Measurements from ENCODE around the gene PCSK2. TPM values are rescaled to one million over a fixed set of nuclear protein-coding genes. Genes with fewer than 3 reads are reported as not detected.

Gene PCSK2
- polyA plus RNA-seq, 1 donor from 2014 or later: 27.9 TPM

GRCh38 chr20:17518339-17519052 lies 291.7 kb downstream of the PCSK2 start:
- Histone ChIP-seq H3F3A (ENCODE audit: insufficient read depth, low read length, poor library complexity, severe bottlenecking) (no peaks in the 10 kb centered on the region), H3K27ac (ENCODE audit: low read length) (no peak overlapping the region), H3K36me3 (ENCODE audit: insufficient read depth, low read length) (no peaks in the 10 kb centered on the region), H3K9me2 (ENCODE audit: insufficient read depth, low read length) (no peaks in the 10 kb centered on the region), H3K79me2 (replicated peaks; ENCODE audit: insufficient read depth, low read length) (no peaks in the 10 kb centered on the region), H3K4me2 (ENCODE audit: low read length) (no peak overlapping the region), H3K9me3 (ENCODE audit: low read length) (no peaks in the 10 kb centered on the region), H3K4me3 (ENCODE audit: low read length) (no peak overlapping the region), H3K27me3 (ENCODE audit: insufficient read depth, low read depth, low read length) (no peaks in the 10 kb centered on the region), H4K20me1 (ENCODE audit: insufficient read depth) (no peaks in the 10 kb centered on the region), H2AFZ (ENCODE audit: low read depth, low read length) (no peak overlapping the region), H3K9ac (ENCODE audit: low read length) (no peak overlapping the region)
- TF ChIP-seq, protein P1, sequence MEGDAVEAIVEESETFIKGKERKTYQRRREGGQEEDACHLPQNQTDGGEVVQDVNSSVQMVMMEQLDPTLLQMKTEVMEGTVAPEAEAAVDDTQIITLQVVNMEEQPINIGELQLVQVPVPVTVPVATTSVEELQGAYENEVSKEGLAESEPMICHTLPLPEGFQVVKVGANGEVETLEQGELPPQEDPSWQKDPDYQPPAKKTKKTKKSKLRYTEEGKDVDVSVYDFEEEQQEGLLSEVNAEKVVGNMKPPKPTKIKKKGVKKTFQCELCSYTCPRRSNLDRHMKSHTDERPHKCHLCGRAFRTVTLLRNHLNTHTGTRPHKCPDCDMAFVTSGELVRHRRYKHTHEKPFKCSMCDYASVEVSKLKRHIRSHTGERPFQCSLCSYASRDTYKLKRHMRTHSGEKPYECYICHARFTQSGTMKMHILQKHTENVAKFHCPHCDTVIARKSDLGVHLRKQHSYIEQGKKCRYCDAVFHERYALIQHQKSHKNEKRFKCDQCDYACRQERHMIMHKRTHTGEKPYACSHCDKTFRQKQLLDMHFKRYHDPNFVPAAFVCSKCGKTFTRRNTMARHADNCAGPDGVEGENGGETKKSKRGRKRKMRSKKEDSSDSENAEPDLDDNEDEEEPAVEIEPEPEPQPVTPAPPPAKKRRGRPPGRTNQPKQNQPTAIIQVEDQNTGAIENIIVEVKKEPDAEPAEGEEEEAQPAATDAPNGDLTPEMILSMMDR (IDR thresholded peaks at IDR 0.05; ENCODE audit: poor library complexity, severe bottlenecking): no peak
- TF ChIP-seq EZH2 (IDR thresholded peaks at IDR 0.05; ENCODE audit: borderline replicate concordance, insufficient read depth, low read length, poor library complexity, severe bottlenecking) (no peak), SMC3 (conservative IDR thresholded peaks at IDR 0.05; ENCODE audit: poor library complexity) (no peak), EP300 (conservative IDR thresholded peaks at IDR 0.05; ENCODE audit: poor library complexity, severe bottlenecking) (no peak), MXI1 (conservative IDR thresholded peaks at IDR 0.05; ENCODE audit: poor library complexity, severe bottlenecking) (no peak), RAD21 (conservative IDR thresholded peaks at IDR 0.05) (no peak), POLR2AphosphoS5 (IDR thresholded peaks at IDR 0.05) (no peak)

- Histone ChIP-seq H4K20me1 (ENCODE audit: insufficient read depth) (no peaks in the 10 kb centered on the region), H3K36me3 (ENCODE audit: insufficient read depth, low read length) (no peaks in the 10 kb centered on the region), H3K79me2 (replicated peaks; ENCODE audit: insufficient read depth, low read length) (no peaks in the 10 kb centered on the region), H3K4me3 (ENCODE audit: low read length) (no peak overlapping the region), H3F3A (ENCODE audit: insufficient read depth, low read length, poor library complexity, severe bottlenecking) (no peaks in the 10 kb centered on the region), H3K9me2 (ENCODE audit: insufficient read depth, low read length) (no peaks in the 10 kb centered on the region), H2AFZ (ENCODE audit: low read depth, low read length) (no peak overlapping the region), H3K27ac (ENCODE audit: low read length) (no peak overlapping the region), H3K9me3 (ENCODE audit: low read length) (no peaks in the 10 kb centered on the region), H3K9ac (ENCODE audit: low read length) (no peak overlapping the region), H3K4me2 (ENCODE audit: low read length) (no peak overlapping the region), H3K27me3 (ENCODE audit: insufficient read depth, low read depth, low read length) (no peaks in the 10 kb centered on the region)
- TF ChIP-seq MXI1 (conservative IDR thresholded peaks at IDR 0.05; ENCODE audit: poor library complexity, severe bottlenecking) (no peak), REST (IDR thresholded peaks at IDR 0.05; ENCODE audit: borderline replicate concordance) (no peak), POLR2AphosphoS5 (IDR thresholded peaks at IDR 0.05) (no peak), EP300 (conservative IDR thresholded peaks at IDR 0.05; ENCODE audit: poor library complexity, severe bottlenecking) (no peak), RAD21 (conservative IDR thresholded peaks at IDR 0.05) (no peak), TAF1 (IDR thresholded peaks at IDR 0.05; ENCODE audit: low read depth) (no peak), SMC3 (conservative IDR thresholded peaks at IDR 0.05; ENCODE audit: poor library complexity) (no peak), EZH2 (IDR thresholded peaks at IDR 0.05; ENCODE audit: borderline replicate concordance, insufficient read depth, low read length, poor library complexity, severe bottlenecking) (no peak)
- TF ChIP-seq, protein P1 (IDR thresholded peaks at IDR 0.05; ENCODE audit: poor library complexity, severe bottlenecking): no peak
These were observed 292.9 kb downstream of the PCSK2 start for GRCh38 chr20:17519606-17520285.
